GM23338 (cell line): ENCODE results near the gene NFKB2. TPM values are rescaled to one million over a fixed set of nuclear protein-coding genes. Genes with fewer than 3 reads are reported as not detected.
A peak's percentile ranks its signal among the peaks of the same experiment; 100 is the strongest.

Experiments used
- ATAC-seq: fragments of 200-7000 bp; cut with Tn5 transposase; 3 replicates; pipeline ENCODE4 v1.9.1; 2020
- DNase-seq: peaks from one replicate; pipeline ENCODE4 v3.0.0-alpha.2; 2015; ENCODE audit warnings: low spot score
- H2AFZ ChIP-seq: fragments of 200-600 bp; sonication (generic); 2 replicates; pipeline ENCODE4 v1.8.0; 2016; ENCODE audit warnings: antibody characterized with exemption, mild to moderate bottlenecking, moderate library complexity
- H3F3A ChIP-seq: fragments of 200-600 bp; sonication (generic); replicated peaks from 2 replicates; pipeline ENCODE4 v1.8.0; 2017; ENCODE audit warnings: antibody characterized with exemption, mixed run types, low read depth
- H3K27ac ChIP-seq: fragments of 200-600 bp; sonication (generic); 2 replicates; pipeline ENCODE4 v1.6.1; 2016; ENCODE audit warnings: low read depth
- H3K27me3 ChIP-seq: fragments of 200-600 bp; sonication (generic); 2 replicates; pipeline ENCODE4 v1.8.0; 2016; ENCODE audit warnings: mild to moderate bottlenecking, mixed run types, moderate library complexity; ENCODE audit not compliant: insufficient read depth
- H3K36me3 ChIP-seq: fragments of 200-600 bp; sonication (generic); 2 replicates; pipeline ENCODE4 v1.8.0; 2016; ENCODE audit warnings: mild to moderate bottlenecking; ENCODE audit not compliant: insufficient read depth
- H3K4me1 ChIP-seq: fragments of 200-600 bp; sonication (generic); 2 replicates; pipeline ENCODE4 v1.8.0; 2016; ENCODE audit warnings: mild to moderate bottlenecking, moderate library complexity; ENCODE audit not compliant: insufficient read depth
- H3K4me2 ChIP-seq: fragments of 200-600 bp; sonication (generic); 2 replicates; pipeline ENCODE4 v1.7.1; 2017; ENCODE audit warnings: mixed run types
- H3K4me3 ChIP-seq: fragments of 200-600 bp; sonication (generic); 2 replicates; pipeline ENCODE4 v1.6.1; 2016; ENCODE audit warnings: mixed run types
- H3K79me2 ChIP-seq: fragments of 200-600 bp; sonication (generic); replicated peaks from 2 replicates; pipeline ENCODE4 v1.8.0; 2017; ENCODE audit warnings: mild to moderate bottlenecking; ENCODE audit not compliant: insufficient read depth
- H3K9me2 ChIP-seq: fragments of 200-600 bp; sonication (generic); 2 replicates; pipeline ENCODE4 v1.8.0; 2017; ENCODE audit not compliant: insufficient read depth
- H4K20me1 ChIP-seq: fragments of 200-600 bp; sonication (generic); replicated peaks from 2 replicates; pipeline ENCODE4 v1.8.0; 2017; ENCODE audit warnings: mild to moderate bottlenecking; ENCODE audit not compliant: insufficient read depth
- H3K27ac Mint-ChIP-seq: 2 replicates; pipeline ENCODE4 v1.8.0; 2020; ENCODE audit warnings: inconsistent platforms, mild to moderate bottlenecking, moderate library complexity, mixed read lengths
- H3K27me3 Mint-ChIP-seq: 3 replicates; pipeline ENCODE4 v1.8.0; 2022; ENCODE audit warnings: low read depth, mild to moderate bottlenecking, moderate library complexity, mixed read lengths, inconsistent platforms; ENCODE audit not compliant: insufficient read depth, poor library complexity
- H3K36me3 Mint-ChIP-seq: 3 replicates; pipeline ENCODE4 v1.8.0; 2021; ENCODE audit warnings: low read depth, mild to moderate bottlenecking, inconsistent platforms, moderate library complexity, mixed read lengths
- H3K4me1 Mint-ChIP-seq: 3 replicates; pipeline ENCODE4 v1.8.0; 2020; ENCODE audit warnings: mild to moderate bottlenecking, inconsistent platforms, mixed read lengths
- H3K4me3 Mint-ChIP-seq: 3 replicates; pipeline ENCODE4 v1.8.0; 2021; ENCODE audit warnings: moderate library complexity, mild to moderate bottlenecking, inconsistent platforms, mixed read lengths
- H3K9me3 Mint-ChIP-seq: 3 replicates; pipeline ENCODE4 v1.8.0; 2020; ENCODE audit warnings: moderate library complexity, mild to moderate bottlenecking, inconsistent platforms, mixed read lengths
- CREB1 ChIP-seq: fragments of 250-450 bp; sonication (Bioruptor Pico); IDR thresholded peaks from 2 replicates; pipeline ENCODE4 v1.5.0; 2020; ENCODE audit warnings: low read depth, mild to moderate bottlenecking, moderate library complexity
- EZH2 ChIP-seq: fragments of 200-600 bp; sonication (generic); IDR thresholded peaks from one replicate; pipeline ENCODE4 v1.8.0; 2017; ENCODE audit warnings: antibody characterized with exemption, mild to moderate bottlenecking, low read depth; ENCODE audit not compliant: unreplicated experiment
- polyA plus RNA-seq: library from polyadenylated mRNA; unstranded; fragments of >200 nt; fragmentation: Nextera tagmentation; extraction: Ambion mirVana; gene quantifications from 2 replicates; pipeline ENCODE4 v1.2.1, GENCODE V29; 2016
- total RNA-seq: library from RNA; depleted of rRNA; stranded (reverse); fragments of >200 nt; shearing (Covaris generic); gene quantifications from 2 replicates; pipeline ENCODE4 v1.2.3, GENCODE V29; 2014
- TF ChIP-seq, protein P1 (sequence below): fragments of 250-450 bp; sonication (Bioruptor Pico); IDR thresholded peaks from 2 replicates; pipeline ENCODE4 v1.5.0; 2020; ENCODE audit warnings: mild to moderate bottlenecking, moderate library complexity
- TF ChIP-seq, protein P2 (sequence below): IDR thresholded peaks from 2 replicates; pipeline ENCODE4 v1.6.1; 2016; ENCODE audit warnings: antibody characterized with exemption

Gene NFKB2
- total and polyA plus RNA-seq, 2 experiments from 2014 or later = 6.8 to 29.4 TPM

DNA sequence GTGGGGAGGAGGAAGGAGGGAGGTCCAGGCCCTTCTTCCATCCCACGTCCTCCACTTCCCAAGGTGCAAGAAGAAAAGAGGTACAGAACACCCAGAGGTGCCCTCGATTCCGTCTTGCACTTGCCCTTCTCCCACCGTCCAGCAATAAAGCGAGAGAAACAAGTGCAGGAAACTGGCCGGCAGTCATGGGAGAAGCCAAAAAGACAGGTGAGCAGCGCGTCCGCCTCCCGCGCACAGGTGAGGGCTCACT lies 54.5 kb downstream of the NFKB2 start (continued):
- TF ChIP-seq, protein P1, sequence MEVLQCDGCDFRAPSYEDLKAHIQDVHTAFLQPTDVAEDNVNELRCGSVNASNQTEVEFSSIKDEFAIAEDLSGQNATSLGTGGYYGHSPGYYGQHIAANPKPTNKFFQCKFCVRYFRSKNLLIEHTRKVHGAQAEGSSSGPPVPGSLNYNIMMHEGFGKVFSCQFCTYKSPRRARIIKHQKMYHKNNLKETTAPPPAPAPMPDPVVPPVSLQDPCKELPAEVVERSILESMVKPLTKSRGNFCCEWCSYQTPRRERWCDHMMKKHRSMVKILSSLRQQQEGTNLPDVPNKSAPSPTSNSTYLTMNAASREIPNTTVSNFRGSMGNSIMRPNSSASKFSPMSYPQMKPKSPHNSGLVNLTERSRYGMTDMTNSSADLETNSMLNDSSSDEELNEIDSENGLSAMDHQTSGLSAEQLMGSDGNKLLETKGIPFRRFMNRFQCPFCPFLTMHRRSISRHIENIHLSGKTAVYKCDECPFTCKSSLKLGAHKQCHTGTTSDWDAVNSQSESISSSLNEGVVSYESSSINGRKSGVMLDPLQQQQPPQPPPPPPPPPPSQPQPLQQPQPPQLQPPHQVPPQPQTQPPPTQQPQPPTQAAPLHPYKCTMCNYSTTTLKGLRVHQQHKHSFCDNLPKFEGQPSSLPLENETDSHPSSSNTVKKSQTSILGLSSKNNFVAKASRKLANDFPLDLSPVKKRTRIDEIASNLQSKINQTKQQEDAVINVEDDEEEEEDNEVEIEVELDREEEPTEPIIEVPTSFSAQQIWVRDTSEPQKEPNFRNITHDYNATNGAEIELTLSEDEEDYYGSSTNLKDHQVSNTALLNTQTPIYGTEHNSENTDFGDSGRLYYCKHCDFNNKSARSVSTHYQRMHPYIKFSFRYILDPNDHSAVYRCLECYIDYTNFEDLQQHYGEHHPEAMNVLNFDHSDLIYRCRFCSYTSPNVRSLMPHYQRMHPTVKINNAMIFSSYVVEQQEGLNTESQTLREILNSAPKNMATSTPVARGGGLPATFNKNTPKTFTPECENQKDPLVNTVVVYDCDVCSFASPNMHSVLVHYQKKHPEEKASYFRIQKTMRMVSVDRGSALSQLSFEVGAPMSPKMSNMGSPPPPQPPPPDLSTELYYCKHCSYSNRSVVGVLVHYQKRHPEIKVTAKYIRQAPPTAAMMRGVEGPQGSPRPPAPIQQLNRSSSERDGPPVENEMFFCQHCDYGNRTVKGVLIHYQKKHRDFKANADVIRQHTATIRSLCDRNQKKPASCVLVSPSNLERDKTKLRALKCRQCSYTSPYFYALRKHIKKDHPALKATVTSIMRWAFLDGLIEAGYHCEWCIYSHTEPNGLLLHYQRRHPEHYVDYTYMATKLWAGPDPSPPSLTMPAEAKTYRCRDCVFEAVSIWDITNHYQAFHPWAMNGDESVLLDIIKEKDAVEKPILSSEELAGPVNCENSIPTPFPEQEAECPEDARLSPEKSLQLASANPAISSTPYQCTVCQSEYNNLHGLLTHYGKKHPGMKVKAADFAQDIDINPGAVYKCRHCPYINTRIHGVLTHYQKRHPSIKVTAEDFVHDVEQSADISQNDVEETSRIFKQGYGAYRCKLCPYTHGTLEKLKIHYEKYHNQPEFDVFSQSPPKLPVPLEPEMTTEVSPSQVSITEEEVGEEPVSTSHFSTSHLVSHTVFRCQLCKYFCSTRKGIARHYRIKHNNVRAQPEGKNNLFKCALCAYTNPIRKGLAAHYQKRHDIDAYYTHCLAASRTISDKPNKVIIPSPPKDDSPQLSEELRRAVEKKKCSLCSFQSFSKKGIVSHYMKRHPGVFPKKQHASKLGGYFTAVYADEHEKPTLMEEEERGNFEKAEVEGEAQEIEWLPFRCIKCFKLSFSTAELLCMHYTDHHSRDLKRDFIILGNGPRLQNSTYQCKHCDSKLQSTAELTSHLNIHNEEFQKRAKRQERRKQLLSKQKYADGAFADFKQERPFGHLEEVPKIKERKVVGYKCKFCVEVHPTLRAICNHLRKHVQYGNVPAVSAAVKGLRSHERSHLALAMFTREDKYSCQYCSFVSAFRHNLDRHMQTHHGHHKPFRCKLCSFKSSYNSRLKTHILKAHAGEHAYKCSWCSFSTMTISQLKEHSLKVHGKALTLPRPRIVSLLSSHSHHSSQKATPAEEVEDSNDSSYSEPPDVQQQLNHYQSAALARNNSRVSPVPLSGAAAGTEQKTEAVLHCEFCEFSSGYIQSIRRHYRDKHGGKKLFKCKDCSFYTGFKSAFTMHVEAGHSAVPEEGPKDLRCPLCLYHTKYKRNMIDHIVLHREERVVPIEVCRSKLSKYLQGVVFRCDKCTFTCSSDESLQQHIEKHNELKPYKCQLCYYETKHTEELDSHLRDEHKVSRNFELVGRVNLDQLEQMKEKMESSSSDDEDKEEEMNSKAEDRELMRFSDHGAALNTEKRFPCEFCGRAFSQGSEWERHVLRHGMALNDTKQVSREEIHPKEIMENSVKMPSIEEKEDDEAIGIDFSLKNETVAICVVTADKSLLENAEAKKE (CRISPR knock-in tag) = no peak

DNA sequence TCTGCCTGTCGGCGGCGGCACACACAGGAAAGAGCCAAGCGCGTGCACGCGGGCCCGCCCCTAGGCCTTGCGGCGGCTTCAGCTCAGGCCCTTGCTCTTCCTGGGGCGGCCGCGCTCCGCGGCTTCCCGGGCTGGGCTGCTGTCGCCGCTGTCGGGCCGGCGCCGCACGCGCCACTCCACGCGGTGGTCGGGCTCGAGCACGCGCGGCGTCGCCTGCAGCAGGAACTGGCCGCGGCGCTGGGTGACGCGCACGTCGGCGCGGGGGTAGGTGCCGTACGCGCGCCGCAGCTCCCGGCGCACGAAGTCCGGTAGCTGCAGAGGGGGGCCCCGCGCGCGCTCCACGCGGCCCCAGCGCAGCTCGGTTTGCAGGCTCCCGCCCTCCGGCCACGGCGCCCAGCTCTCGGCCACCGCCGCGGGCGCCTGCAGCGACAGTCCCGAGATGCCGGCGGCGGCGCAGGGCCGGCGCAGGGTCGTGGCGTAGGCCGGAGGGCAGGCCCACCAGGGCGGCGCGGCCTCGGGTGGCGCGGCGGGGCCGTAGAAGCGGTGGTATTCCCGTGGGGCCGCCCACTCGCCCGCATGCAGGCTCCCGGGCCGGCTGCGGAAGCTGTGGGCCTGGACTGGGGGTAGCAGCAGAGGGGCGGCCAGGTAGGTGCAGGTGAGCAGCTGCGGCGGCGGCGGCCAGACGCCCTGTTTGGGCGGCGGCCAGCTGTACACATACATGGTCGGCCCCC lies 55.0 kb downstream of the NFKB2 start:
- H3K27ac ChIP-seq = peak overlapping the region; percentile 90; the same call in 1 of the 2 replicates
- Mint-ChIP-seq H3K9me3 (no peaks in the 10 kb centered on the region; the same call in 2 of the 3 replicates), H3K4me1 (peaks cover 44% of the 10 kb centered on the region), H3K4me3 (peak overlapping the region; percentile 93), H3K36me3 (peaks cover 26% of the 10 kb centered on the region), H3K27ac (peak overlapping the region; percentile 94), H3K27me3 (peaks cover 22% of the 10 kb centered on the region)
- DNase-seq (peak; percentile 89), ATAC-seq (peak; percentile 74)
- peaks cover 35% of the 10 kb centered on the region for H3F3A ChIP-seq
- H2AFZ ChIP-seq = peak overlapping the region; percentile 74; the same call in 1 of the 2 replicates
- peaks cover 11% of the 10 kb centered on the region for H4K20me1 ChIP-seq
- peaks cover 6% of the 10 kb centered on the region; the same call in 1 of the 2 replicates for H3K36me3 ChIP-seq
- H3K79me2 ChIP-seq = peaks cover 33% of the 10 kb centered on the region
- peaks cover 44% of the 10 kb centered on the region for H3K4me1 ChIP-seq
- no peak for TF ChIP-seq EZH2
- TF ChIP-seq, protein P2, sequence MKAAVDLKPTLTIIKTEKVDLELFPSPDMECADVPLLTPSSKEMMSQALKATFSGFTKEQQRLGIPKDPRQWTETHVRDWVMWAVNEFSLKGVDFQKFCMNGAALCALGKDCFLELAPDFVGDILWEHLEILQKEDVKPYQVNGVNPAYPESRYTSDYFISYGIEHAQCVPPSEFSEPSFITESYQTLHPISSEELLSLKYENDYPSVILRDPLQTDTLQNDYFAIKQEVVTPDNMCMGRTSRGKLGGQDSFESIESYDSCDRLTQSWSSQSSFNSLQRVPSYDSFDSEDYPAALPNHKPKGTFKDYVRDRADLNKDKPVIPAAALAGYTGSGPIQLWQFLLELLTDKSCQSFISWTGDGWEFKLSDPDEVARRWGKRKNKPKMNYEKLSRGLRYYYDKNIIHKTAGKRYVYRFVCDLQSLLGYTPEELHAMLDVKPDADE = 0 out of 2 replicates have a peak, but pooled peaks have one; percentile 15
- peak; percentile 50; the same call in 1 of the 2 replicates for TF ChIP-seq CREB1 (CRISPR knock-in tag)
- H3K27me3 ChIP-seq = no peaks in the 10 kb centered on the region
- H3K4me3 ChIP-seq = peak overlapping the region; percentile 97
- H3K9me2 ChIP-seq = no peaks in the 10 kb centered on the region
- H3K4me2 ChIP-seq = peak overlapping the region; percentile 99
